ENCODE data around the gene LMX1B.

LMX1B gene

GRCh38 chr9:126664900-126665643, 51.3 kb downstream of the LMX1B start:
- DNase-seq, result no peak

GRCh38 chr9:126665644-126666035, 51.9 kb downstream of the LMX1B start:
- no peak for DNase-seq

- DNase-seq, result no peak
Observed at GRCh38 chr9:126666155-126666803, 52.6 kb downstream of the LMX1B start.

GRCh38 chr9:126667190-126668055, 53.7 kb downstream of the LMX1B start:
- no peak for DNase-seq

GRCh38 chr9:126668058-126668457, 54.3 kb downstream of the LMX1B start:
- DNase-seq, result no peak

- DNase-seq, result no peak
Observed at GRCh38 chr9:126669108-126669507, 55.4 kb downstream of the LMX1B start.

GRCh38 chr9:126670270-126670669, 56.5 kb downstream of the LMX1B start:
- no peak for DNase-seq

GRCh38 chr9:126671381-126671831, 57.7 kb downstream of the LMX1B start:
- DNase-seq, result no peak

- no peak for DNase-seq
Observed at GRCh38 chr9:126671983-126672382, 58.3 kb downstream of the LMX1B start.

- DNase-seq, result no peak
Observed at GRCh38 chr9:126672634-126673284, 59.0 kb downstream of the LMX1B start.

- DNase-seq, result no peak
Observed at GRCh38 chr9:126673689-126674364, 60.1 kb downstream of the LMX1B start.

- no peak for DNase-seq
Observed at GRCh38 chr9:126674365-126675146, 60.8 kb downstream of the LMX1B start.

GRCh38 chr9:126675147-126675467, 61.4 kb downstream of the LMX1B start:
- no peak for DNase-seq

- DNase-seq, result no peak
Observed at GRCh38 chr9:126676102-126676684, 62.5 kb downstream of the LMX1B start.

- no peak for DNase-seq
Observed at GRCh38 chr9:126676685-126677143, 63.0 kb downstream of the LMX1B start.

GRCh38 chr9:126677188-126678084, 63.7 kb downstream of the LMX1B start:
- DNase-seq, result no peak

GRCh38 chr9:126678989-126679388, 65.3 kb downstream of the LMX1B start:
- DNase-seq, result no peak

GRCh38 chr9:126681336-126681735, 67.6 kb downstream of the LMX1B start:
- DNase-seq, result no peak

GRCh38 chr9:126682113-126682810, 68.5 kb downstream of the LMX1B start:
- DNase-seq, result no peak

All from stimulated activated CD4-positive, alpha-beta T cell treated with anti-CD3 and anti-CD28 coated beads, Interleukin-12 subunit alpha, Interleukin-12 subunit beta, amount 100 ng/mL, for 4 hours (primary cell).